Liver (tissue), 9 donors: ENCODE measurements around the gene CACNA1B. TPM values are rescaled to one million over a fixed set of nuclear protein-coding genes. Genes with fewer than 3 reads are reported as not detected.

Experiments
- DNase-seq: peaks from one replicate; pipeline ENCODE4 v3.0.0-alpha.2; 2017; ENCODE audit warnings: low spot score
- H3K27ac ChIP-seq, 2 donors: one replicate each; pipeline ENCODE4 v1.7.0; 2013; ENCODE audit warnings: inconsistent platforms in 2 of 2, low read length in 2 of 2, control low read depth in 1 of 2, low read depth in 1 of 2, mild to moderate bottlenecking in 1 of 2
- H3K27me3 ChIP-seq, 4 donors: one replicate each; pipeline versions ENCODE4 v1.6.1 to v1.7.0; 2013; ENCODE audit warnings: low read length in 3 of 4, inconsistent platforms in 1 of 4, mild to moderate bottlenecking in 1 of 4, moderate library complexity in 1 of 4; ENCODE audit not compliant: control insufficient read depth in 4 of 4, insufficient read depth in 4 of 4
- H3K36me3 ChIP-seq, 4 donors: one replicate each; pipeline versions ENCODE4 v1.6.1 to v1.7.0; 2013; ENCODE audit warnings: low read length in 3 of 4, mild to moderate bottlenecking in 3 of 4, low read depth in 1 of 4, moderate library complexity in 1 of 4; ENCODE audit not compliant: control insufficient read depth in 4 of 4, insufficient read depth in 3 of 4
- H3K4me1 ChIP-seq, 4 donors: one replicate each; pipeline versions ENCODE4 v1.6.1 to v1.7.0; 2013; ENCODE audit warnings: low read length in 3 of 4, mild to moderate bottlenecking in 3 of 4, moderate library complexity in 1 of 4; ENCODE audit not compliant: control insufficient read depth in 4 of 4, insufficient read depth in 4 of 4
- H3K4me3 ChIP-seq, 3 donors: one replicate each; pipeline versions ENCODE4 v1.6.1 to v1.7.0; 2013; ENCODE audit warnings: low read length in 3 of 3, control low read depth in 1 of 3, low read depth in 1 of 3, mild to moderate bottlenecking in 1 of 3
- H3K9ac ChIP-seq, 2 donors: one replicate each; pipeline ENCODE4 v1.7.0; 2013; ENCODE audit warnings: low read length in 2 of 2, mild to moderate bottlenecking in 2 of 2, moderate library complexity in 2 of 2, control low read depth in 1 of 2, low read depth in 1 of 2
- H3K9me3 ChIP-seq, 4 donors: one replicate each; pipeline versions ENCODE4 v1.6.1 to v1.7.0; 2013; ENCODE audit warnings: low read length in 3 of 4; ENCODE audit not compliant: control insufficient read depth in 4 of 4
- ATF3 ChIP-seq: IDR thresholded peaks from 2 replicates; pipeline ENCODE4 v1.6.1; 2016; ENCODE audit warnings: antibody characterized with exemption
- EGR1 ChIP-seq, 2 donors: IDR thresholded peaks; 2 replicates each; pipeline ENCODE4 v1.6.1; 2016 to 2018; ENCODE audit warnings: antibody characterized with exemption in 2 of 2, low read depth in 2 of 2
- FOXA1 ChIP-seq: IDR thresholded peaks from 2 replicates; pipeline ENCODE4 v1.6.1; 2016; ENCODE audit warnings: antibody characterized with exemption
- FOXA2 ChIP-seq: IDR thresholded peaks from 2 replicates; pipeline ENCODE4 v1.6.1; 2016; ENCODE audit warnings: antibody characterized with exemption
- GABPA ChIP-seq, 2 donors: IDR thresholded peaks in 1 of 2; conservative IDR thresholded peaks in 1 of 2; 2 replicates each; pipeline ENCODE4 v1.6.1; 2016; ENCODE audit warnings: antibody characterized with exemption in 2 of 2, mild to moderate bottlenecking in 1 of 2, moderate library complexity in 1 of 2
- HNF4A ChIP-seq, 2 donors: conservative IDR thresholded peaks; 2 replicates each; pipeline ENCODE4 v1.6.1; 2016; ENCODE audit warnings: antibody characterized with exemption in 2 of 2, mild to moderate bottlenecking in 2 of 2
- HNF4G ChIP-seq: IDR thresholded peaks from 2 replicates; pipeline ENCODE4 v1.6.1; 2016; ENCODE audit warnings: antibody characterized with exemption
- JUND ChIP-seq, 2 donors: IDR thresholded peaks; 2 replicates each; pipeline ENCODE4 v1.6.1; 2016; ENCODE audit warnings: antibody characterized with exemption in 2 of 2
- NR2F2 ChIP-seq: IDR thresholded peaks from 2 replicates; pipeline ENCODE4 v1.6.1; 2016; ENCODE audit warnings: antibody characterized with exemption
- RAD21 ChIP-seq, 2 donors: IDR thresholded peaks; 2 replicates each; pipeline ENCODE4 v1.6.1; 2016; ENCODE audit warnings: antibody characterized with exemption in 2 of 2, mild to moderate bottlenecking in 2 of 2
- RXRA ChIP-seq, 2 donors: IDR thresholded peaks; 2 replicates each; pipeline ENCODE4 v1.6.1; 2017 to 2018; ENCODE audit warnings: antibody characterized with exemption in 2 of 2, mild to moderate bottlenecking in 1 of 2
- SP1 ChIP-seq: IDR thresholded peaks from 2 replicates; pipeline ENCODE4 v1.6.1; 2018; ENCODE audit warnings: antibody characterized with exemption, mild to moderate bottlenecking
- TAF1 ChIP-seq: conservative IDR thresholded peaks from 2 replicates; pipeline ENCODE4 v1.6.1; 2016; ENCODE audit warnings: antibody characterized with exemption, mild to moderate bottlenecking
- YY1 ChIP-seq: IDR thresholded peaks from 2 replicates; pipeline ENCODE4 v1.6.1; 2016; ENCODE audit warnings: antibody characterized with exemption, mild to moderate bottlenecking
- WGBS: extraction: QIAGEN DNeasy Blood & Tissue Kit; methylation state at CpG from one replicate; pipeline ENCODE4 v1.1.7; 2013; 5-methylcytosine and 5-hydroxymethylcytosine counted together
- polyA plus RNA-seq, 2 donors: library from polyadenylated mRNA; stranded (reverse) in 1 of 2; unstranded in 1 of 2; fragments of 200-250 nt in 1 of 2; fragments of >200 nt in 1 of 2; fragmentation: Nextera tagmentation in 1 of 2; extraction: Ambion mirVana in 1 of 2; gene quantifications; one replicate each; pipeline versions ENCODE4 v1.2.1 to v1.2.3, GENCODE V29; 2013 to 2015
- total RNA-seq, 2 donors: library from RNA; depleted of rRNA; stranded (reverse); fragments of >200 nt; gene quantifications; one replicate each; pipeline ENCODE4 v1.2.3, GENCODE V29; 2014
- TF ChIP-seq, protein P1 (sequence below): fragments of 150-350 bp; IDR thresholded peaks from 2 replicates; pipeline ENCODE4 v1.5.1; 2017; ENCODE audit warnings: improper control_type of control experiment, low read depth, low read length; ENCODE audit not compliant: missing input control
- TF ChIP-seq, protein P2 (sequence below): IDR thresholded peaks from 2 replicates; pipeline ENCODE4 v1.6.1; 2016; ENCODE audit warnings: antibody characterized with exemption, mild to moderate bottlenecking
- TF ChIP-seq, protein P3 (sequence below): IDR thresholded peaks from 2 replicates; pipeline ENCODE4 v1.6.1; 2016; ENCODE audit warnings: antibody characterized with exemption
- TF ChIP-seq, protein P4 (sequence below): IDR thresholded peaks from 2 replicates; pipeline ENCODE4 v1.6.1; 2016; ENCODE audit warnings: antibody characterized with exemption
- donor health status: healthy.
- donor health status: healthy.
- donor health status: healthy.
- donor health status: healthy.
- donor health status: healthy.

The CACNA1B gene
- total and polyA plus RNA-seq, 4 donors = under 0.01 to 0.05 TPM; not detected in 2

DNA sequence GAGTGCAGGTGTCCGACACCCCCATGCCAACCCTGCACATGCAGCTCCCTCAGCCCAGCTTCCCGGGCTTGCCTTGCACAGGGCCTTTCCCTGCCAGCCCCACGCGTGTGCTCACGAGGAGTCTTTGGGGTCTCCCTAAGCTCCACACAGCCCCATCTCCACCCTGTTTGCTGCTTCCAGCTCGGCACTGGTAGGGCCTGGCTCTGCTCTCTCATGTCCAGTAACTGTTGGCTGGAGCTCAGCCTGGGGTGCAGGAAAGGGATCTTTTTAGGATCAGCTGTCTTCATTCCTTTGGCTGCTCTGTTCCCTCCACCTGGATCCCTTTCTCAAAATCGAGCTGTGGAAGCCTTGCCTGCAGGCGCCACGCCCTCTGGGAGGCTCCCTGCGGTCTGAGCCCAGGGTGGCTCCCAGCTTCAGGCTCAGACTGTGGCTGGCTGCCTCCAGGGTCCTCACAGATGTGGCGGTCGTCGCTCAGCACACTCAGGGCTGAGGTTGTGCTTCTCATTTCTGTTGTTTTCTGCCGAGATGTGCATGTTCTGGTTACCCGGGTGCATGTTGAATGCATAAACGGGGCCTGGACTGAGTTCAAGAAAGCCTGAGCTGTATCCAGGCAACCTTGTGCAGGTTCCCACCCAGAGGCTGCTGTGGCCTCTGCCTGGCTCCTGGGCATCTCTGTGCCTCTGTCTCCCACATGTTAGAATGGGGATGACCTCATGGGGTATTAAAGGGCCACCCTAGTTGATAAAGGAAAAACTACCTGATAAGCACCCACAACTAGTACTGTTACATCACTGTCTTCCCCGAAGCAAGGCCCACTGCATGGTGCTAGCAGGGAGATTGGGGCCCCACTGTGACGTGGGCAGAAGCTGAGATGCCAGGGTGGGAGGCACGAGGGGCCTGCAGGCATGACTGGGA is 4.3 kb downstream of the CACNA1B start:
- 65% methylated on average over 19 of the region's 19 CpGs for WGBS

More for the DNA sequence above, 4.3 kb downstream of the CACNA1B start:
- peaks cover 3 to 6% (median 4%) of the 10 kb centered on the region in 4 donors for H3K4me1 ChIP-seq
- no peaks in the 10 kb centered on the region for H3K36me3 ChIP-seq
- no peak for DNase-seq
- no peak overlapping the region for H3K4me3 ChIP-seq
- no peaks in the 10 kb centered on the region for H3K9me3 ChIP-seq
- H3K27me3 ChIP-seq = peaks cover 0 to 12% (median 1%) of the 10 kb centered on the region in 4 donors
- no peak overlapping the region for H3K9ac ChIP-seq
- TF ChIP-seq YY1 (no peak), HNF4A (conservative IDR thresholded peaks at IDR 0.05) (no peak), JUND (IDR thresholded peaks at IDR 0.05) (no peak), ATF3 (no peak), GABPA (IDR thresholded peaks at IDR 0.05 in 1 of 2, conservative IDR thresholded peaks at IDR 0.05 in 1 of 2) (no peak), FOXA1 (no peak), TAF1 (no peak), EGR1 (IDR thresholded peaks at IDR 0.05; ENCODE audit: low read depth in 2 of 2) (no peak), RXRA (IDR thresholded peaks at IDR 0.05) (no peak), HNF4G (no peak), NR2F2 (no peak), SP1 (no peak), FOXA2 (no peak), RAD21 (IDR thresholded peaks at IDR 0.05) (no peak)
- TF ChIP-seq, protein P1, sequence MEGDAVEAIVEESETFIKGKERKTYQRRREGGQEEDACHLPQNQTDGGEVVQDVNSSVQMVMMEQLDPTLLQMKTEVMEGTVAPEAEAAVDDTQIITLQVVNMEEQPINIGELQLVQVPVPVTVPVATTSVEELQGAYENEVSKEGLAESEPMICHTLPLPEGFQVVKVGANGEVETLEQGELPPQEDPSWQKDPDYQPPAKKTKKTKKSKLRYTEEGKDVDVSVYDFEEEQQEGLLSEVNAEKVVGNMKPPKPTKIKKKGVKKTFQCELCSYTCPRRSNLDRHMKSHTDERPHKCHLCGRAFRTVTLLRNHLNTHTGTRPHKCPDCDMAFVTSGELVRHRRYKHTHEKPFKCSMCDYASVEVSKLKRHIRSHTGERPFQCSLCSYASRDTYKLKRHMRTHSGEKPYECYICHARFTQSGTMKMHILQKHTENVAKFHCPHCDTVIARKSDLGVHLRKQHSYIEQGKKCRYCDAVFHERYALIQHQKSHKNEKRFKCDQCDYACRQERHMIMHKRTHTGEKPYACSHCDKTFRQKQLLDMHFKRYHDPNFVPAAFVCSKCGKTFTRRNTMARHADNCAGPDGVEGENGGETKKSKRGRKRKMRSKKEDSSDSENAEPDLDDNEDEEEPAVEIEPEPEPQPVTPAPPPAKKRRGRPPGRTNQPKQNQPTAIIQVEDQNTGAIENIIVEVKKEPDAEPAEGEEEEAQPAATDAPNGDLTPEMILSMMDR = no peak
- TF ChIP-seq, protein P2, sequence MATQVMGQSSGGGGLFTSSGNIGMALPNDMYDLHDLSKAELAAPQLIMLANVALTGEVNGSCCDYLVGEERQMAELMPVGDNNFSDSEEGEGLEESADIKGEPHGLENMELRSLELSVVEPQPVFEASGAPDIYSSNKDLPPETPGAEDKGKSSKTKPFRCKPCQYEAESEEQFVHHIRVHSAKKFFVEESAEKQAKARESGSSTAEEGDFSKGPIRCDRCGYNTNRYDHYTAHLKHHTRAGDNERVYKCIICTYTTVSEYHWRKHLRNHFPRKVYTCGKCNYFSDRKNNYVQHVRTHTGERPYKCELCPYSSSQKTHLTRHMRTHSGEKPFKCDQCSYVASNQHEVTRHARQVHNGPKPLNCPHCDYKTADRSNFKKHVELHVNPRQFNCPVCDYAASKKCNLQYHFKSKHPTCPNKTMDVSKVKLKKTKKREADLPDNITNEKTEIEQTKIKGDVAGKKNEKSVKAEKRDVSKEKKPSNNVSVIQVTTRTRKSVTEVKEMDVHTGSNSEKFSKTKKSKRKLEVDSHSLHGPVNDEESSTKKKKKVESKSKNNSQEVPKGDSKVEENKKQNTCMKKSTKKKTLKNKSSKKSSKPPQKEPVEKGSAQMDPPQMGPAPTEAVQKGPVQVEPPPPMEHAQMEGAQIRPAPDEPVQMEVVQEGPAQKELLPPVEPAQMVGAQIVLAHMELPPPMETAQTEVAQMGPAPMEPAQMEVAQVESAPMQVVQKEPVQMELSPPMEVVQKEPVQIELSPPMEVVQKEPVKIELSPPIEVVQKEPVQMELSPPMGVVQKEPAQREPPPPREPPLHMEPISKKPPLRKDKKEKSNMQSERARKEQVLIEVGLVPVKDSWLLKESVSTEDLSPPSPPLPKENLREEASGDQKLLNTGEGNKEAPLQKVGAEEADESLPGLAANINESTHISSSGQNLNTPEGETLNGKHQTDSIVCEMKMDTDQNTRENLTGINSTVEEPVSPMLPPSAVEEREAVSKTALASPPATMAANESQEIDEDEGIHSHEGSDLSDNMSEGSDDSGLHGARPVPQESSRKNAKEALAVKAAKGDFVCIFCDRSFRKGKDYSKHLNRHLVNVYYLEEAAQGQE = no peak
- TF ChIP-seq, protein P3, sequence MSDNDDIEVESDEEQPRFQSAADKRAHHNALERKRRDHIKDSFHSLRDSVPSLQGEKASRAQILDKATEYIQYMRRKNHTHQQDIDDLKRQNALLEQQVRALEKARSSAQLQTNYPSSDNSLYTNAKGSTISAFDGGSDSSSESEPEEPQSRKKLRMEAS = no peak
- TF ChIP-seq, protein P4, sequence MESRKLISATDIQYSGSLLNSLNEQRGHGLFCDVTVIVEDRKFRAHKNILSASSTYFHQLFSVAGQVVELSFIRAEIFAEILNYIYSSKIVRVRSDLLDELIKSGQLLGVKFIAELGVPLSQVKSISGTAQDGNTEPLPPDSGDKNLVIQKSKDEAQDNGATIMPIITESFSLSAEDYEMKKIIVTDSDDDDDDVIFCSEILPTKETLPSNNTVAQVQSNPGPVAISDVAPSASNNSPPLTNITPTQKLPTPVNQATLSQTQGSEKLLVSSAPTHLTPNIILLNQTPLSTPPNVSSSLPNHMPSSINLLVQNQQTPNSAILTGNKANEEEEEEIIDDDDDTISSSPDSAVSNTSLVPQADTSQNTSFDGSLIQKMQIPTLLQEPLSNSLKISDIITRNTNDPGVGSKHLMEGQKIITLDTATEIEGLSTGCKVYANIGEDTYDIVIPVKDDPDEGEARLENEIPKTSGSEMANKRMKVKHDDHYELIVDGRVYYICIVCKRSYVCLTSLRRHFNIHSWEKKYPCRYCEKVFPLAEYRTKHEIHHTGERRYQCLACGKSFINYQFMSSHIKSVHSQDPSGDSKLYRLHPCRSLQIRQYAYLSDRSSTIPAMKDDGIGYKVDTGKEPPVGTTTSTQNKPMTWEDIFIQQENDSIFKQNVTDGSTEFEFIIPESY = no peak
- H3K27ac ChIP-seq = no peak overlapping the region
